SH-SY5Y (cell line): Measurements from ENCODE around the gene GJB6.

ENCODE experiments used
- GATA2 ChIP-seq: IDR thresholded peaks from 2 replicates; pipeline ENCODE4 v1.6.1; 2011; ENCODE audit warnings: mild to moderate bottlenecking, low read depth, low read length
- GATA3 ChIP-seq: IDR thresholded peaks from 2 replicates; pipeline ENCODE4 v1.6.1; 2011; ENCODE audit warnings: low read depth, mild to moderate bottlenecking, low read length, moderate library complexity

GJB6 gene

DNA sequence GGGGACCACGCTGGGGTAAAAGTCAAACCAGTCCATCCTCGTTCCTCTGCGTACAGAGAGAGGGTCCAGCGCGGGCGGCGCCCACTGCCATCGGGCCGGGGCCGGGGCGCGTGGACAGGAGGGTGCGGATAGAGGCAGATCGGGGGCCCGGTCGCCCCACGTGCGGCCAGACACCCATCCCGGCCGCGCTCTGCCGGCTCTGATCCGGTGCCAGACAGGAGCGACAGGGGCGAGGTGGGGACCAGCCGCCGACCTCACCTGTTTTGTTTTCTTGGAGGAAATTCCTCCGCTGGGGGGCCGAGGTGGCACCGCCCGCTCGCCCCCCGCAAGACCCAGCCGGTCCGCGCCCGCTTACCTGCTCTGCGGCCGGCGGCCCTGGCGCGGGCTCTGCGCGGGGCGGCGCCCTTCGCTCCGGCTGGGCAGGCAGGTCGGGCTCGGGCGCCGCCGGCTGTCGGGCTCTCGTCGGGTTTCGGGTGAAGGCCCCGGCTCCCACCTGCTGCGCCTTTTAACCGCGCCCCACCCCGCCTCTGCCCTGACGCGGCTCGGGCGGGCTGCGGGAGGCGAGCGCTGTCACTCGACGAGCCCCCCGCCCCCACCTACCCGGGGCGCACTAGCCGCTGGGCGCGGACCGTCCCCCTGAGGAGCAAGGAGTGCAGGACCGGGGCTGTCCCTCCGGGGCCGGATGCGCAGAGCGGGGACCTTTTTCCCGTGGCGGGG, at the start of gene GJB6:
Gene GJB6 (minus strand): TSS at position 481 of the 717 bp plus-strand sequence. CDS start 8,839 bp downstream, outside the sequence.
- TF ChIP-seq GATA3: no peak
- TF ChIP-seq GATA2: no peak

DNA sequence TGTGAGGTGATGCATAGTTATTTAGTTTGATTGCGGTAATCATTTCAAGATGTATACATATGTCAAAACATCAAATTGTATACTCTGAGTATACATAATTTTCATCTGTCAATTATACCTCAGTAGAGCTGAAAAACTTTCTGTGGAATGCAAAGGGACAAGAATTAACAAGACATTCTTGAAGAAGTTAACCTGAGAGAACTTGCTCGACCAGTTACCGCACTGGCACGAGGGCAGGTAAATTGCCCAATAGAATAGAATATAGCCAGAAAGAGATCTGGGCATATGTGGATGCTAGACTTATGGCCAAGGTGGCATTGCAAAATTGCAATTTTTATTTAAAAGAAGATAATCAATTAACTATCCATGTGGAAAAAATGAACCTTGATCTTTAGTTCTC, 42.3 kb upstream of the GJB6 start:
- TF ChIP-seq GATA3 (no peak), GATA2 (no peak)

DNA sequence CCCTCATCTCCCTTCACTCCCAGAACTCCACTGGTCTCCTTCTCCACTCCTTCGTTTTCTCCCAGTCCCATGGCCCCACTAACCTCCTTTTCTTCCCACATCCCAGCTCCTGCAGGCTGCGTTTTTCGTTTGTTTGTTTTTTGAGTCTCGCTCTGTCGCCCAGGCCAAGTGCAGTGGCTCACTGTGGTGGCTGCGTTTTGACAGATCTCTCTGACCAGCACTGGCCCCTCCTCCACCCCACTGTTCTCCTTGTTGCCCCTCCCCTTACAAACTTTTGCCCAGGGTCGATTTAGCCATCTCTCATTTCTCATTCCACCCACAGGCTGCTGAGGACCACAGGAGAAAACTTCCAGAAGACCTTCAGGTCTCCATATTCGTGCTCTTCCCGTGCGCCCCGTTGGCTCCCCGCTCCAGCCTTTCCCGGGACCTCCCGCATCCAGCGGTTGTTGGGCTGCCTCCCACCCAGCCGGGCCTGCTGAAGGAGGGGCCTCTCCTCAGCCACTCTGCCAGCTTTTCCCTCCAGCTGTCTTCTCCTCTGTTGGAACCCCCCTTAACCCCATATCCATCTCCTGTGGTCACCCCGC, 40.6 kb upstream of the GJB6 start:
- TF ChIP-seq GATA3: no peak
- no peak for TF ChIP-seq GATA2

DNA sequence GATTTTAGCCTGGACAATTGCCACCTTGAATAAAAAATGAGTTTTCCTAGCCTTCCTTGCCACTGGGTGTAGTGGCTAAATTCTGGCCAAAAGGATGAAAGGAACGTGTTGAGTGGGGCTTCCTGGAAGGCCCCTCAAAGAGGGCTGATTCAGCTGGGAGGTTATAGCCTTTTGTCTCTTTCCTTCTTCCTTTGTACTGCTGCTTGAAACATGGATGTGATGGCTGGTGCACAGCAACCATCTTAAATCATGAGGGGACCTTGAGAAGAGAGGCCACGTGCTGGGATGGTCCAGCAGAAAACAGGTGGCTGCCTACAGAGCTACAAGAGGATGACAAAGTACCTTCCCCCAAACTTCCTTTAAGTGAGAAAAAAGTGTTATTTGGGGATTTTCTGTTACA, 40.0 kb upstream of the GJB6 start:
- TF ChIP-seq GATA2 (no peak), GATA3 (no peak)

DNA sequence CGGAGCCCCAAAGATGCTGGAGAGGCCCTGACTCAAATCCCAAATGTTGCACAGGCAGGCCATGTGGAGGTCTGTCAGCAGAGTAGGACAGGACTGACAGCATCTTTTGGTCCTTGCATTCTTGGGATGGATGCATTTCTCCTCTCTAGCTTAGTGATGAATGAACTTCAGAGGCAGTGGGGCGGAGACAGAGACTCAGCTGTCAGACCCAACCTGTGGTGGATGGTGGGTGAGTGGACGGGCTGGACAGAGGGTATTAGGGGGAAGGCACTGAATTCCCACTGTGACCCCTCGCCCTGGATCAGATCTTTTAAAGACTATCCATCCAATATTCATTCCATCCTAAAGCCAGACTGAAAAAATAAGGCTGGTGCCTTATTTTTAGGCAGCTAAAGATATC, 39.3 kb upstream of the GJB6 start:
- TF ChIP-seq GATA2 (no peak), GATA3 (no peak)

DNA sequence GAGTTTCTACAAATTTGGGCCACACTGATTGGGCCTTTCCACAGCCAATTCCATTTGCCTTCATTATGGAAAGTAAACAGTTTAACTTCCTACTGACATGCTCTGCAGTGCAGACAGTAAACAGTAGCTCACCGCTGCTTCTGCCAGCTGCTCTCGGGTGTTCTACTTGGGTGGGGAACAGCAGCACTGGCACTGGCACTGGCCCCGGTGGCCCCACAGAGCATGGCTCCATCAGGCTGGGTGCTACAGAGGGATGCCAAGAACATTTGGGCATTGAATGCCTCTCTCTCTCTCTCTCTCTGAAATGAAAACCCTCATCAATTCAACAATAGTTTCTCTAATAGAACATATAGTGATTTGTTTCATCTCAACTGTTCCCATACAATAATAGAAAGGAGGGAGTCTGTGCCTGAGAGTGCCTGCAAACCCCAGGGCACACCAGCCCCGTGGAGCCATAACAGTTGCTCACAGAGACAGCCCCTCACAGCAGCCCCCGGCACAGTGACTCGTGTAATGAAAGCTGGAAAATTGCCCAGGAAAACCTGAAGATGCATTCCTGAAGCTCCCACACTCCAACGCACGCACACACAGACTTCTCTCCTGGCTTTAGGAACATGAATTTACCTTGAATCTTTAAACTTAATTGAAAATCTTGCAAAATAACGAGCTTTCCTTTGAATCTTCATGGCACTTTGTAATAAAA, 38.2 kb upstream of the GJB6 start:
- TF ChIP-seq GATA2 (no peak), GATA3 (no peak)

DNA sequence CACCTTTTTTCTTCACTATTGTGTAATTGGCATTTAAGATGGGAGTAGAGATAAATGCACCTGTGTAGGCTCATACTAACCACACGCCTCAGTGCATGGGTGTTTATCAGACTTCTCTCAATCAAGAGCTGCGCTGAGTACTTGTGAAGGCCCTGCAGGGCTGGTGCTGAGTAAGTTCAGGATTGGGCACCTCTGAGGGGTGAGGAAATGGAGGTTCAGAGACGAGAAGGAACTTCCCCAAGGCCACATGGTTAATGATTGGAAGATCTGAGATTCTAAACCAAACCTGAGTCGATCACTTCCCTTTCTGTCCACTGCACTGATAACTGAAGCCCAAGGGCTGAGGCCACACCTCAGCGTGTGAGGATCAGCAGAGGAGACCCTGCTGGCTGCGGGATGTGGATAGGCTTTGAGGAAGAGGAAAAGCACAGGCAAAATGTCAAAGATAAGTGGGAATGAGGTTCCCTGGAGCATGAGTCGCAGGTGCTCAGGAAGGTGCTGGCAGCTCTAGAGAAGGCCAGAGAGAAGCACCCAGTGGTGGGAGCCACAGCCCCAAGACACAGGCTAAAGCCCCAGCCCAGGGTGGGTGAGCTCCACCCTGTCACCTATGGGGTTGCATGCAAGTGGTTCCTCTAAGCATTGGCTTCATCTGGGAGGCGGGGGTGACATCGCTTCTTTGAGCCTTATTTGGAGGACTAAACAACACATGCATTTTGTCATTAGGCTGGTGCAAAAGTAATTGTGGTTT, 32.3 kb upstream of the GJB6 start:
- TF ChIP-seq GATA3 (no peak), GATA2 (no peak)

DNA sequence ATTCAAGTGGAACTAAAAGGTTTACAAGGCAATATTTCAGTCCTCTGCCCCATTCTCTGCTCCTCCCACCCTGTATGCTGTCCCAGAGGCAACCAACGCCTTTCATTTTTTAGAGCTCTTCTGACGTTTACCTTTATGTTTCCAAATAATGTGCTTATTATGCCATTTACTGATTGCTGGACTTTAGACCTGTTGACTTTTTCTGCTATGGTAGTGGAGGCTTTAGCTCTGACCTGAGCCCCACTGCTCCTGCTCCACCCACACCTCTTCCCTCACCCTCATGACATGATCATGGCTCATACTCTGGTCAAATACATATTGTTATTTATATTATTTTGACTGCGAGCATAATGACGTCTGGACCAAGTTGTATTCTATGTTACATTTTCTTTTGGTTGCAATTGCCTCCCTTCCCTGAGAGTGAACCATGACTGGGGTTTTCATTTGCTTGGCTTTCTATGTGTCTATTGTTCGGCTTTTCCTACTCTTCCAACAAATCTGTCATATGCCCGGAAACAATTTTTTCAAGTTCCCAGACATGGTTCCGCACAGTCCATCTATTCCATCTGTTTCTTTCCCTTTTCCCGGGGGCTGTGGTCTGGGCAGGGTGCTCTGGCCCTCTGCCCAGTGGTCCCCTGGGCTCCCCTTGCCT, 31.4 kb upstream of the GJB6 start:
- TF ChIP-seq GATA3: no peak

DNA sequence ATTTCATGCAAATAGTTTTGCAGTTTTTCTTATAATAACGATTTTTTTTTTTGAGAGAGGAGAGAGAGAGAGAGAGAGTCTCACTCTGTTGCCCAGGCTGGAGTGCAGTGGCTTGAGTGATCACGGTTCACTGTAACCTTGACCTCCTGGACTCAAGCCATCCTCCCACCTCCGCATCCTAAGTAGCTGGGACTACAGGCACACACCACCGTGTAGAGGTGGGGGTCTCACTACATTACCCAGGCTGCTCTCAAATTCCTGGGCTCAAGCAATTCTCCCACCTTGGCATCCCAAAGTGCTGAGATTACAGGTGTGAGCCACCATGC, 26.8 kb upstream of the GJB6 start:
- TF ChIP-seq GATA2: no peak
- TF ChIP-seq GATA3: no peak

DNA sequence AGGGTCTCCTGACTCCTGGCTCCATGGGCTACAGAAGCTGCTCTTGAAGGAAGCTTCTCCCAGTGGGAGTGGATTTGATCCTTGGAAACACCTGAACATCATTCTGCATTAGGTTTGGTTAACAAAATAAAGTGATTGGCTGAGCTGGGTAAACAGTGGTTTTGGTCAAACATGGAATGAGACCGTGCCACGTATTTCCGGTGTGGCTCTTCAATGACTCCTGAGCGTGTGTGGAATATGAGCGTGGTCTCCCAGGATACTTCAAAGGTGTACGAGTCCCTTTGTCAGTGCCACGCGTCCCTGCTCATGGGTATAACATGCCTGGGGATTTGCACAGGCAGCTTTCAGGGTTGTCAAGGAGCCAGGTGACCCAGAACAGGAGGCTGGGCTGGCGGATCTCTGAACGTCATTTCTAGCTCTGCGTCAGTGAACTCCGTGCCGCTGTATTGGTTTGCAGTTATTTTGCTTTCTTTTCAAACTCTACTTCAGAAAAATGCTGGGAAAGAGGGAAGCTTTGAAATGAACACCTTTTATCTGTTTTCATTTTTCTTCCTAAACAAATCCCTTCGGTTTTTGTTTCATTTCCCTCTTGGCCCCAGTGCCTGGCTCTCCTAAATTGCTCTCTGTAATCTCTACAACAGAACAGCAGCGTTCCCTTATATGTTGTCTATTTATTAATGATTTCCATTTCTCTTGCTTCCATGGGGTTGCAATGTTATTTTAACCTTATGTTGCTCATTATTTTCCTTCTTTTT, 26.3 kb upstream of the GJB6 start:
- TF ChIP-seq GATA3 (no peak), GATA2 (no peak)

DNA sequence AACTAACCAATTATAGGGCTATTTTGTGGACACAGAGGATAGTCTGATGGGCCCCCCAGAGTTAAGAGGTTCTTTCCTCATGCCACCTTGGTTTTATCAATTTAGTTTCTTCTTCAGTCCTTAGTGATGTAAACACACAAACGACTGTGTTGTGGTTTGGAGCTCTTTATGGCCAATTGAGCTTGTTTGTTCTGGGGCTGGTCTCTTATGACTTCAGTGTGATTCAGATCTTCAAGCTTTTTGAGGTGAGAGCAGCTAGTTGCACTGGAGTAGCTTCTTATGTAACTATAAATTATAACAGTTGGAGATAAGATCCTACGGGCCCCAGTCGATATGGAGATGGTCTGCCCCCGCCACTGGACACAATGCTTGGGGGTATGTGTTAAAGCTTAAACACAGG, 22.0 kb upstream of the GJB6 start:
- no peak for TF ChIP-seq GATA3
- TF ChIP-seq GATA2: no peak

DNA sequence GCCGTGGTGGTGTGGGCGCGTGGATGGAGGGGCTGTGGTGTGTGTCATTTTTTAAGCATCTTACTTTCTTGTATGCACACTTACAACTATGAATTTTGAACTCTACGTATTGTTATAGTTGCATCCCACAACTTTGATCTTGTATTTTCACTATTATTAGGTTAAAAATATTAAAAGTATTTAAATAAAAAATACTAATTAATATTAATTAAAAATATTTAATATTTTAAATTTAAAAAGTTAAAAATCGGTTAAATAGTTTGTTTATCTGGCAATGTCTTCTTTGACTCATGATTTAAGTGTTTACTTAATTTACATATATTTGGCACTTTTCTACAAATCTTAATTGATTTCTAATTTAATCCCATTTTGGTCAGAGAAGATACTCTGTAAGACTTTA, 17.8 kb upstream of the GJB6 start:
- TF ChIP-seq GATA3: no peak
- TF ChIP-seq GATA2: no peak

DNA sequence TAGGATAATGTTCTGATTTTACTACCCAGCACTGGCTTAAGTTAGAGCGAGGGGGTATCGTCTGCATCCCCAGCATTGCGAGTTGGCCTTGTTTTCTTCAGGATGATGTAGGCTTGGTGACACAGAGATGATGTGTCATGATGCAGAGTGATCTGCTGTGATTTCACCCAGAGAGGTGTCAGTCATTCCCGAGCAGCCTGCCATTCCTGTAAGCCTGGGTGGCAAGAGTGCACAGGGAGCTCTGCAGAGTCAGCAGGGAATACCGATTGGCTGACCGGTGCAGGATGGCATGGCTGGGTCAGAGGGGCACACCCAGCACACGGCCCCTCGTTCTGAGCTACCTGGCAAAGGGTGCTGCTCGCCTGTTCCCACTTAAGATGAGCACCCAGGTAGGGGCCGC, 15.8 kb upstream of the GJB6 start:
- TF ChIP-seq GATA2 (no peak), GATA3 (no peak)
